ENCODE data around the gene KIRREL3.

The KIRREL3 gene

GRCh38 chr11:126440276-126440675 lies 560.3 kb downstream of the KIRREL3 start:
- H3K27ac Mint-ChIP-seq = no peak overlapping the region
- no peak overlapping the region for H3K4me3 Mint-ChIP-seq
- no peaks in the 10 kb centered on the region for H3K9me3 Mint-ChIP-seq
- peaks cover 6% of the 10 kb centered on the region for H3K4me1 Mint-ChIP-seq (ENCODE audit: low read depth)
- H3K27me3 Mint-ChIP-seq = peaks cover 26% of the 10 kb centered on the region
- DNase-seq = no peak
- no peaks in the 10 kb centered on the region for H3K36me3 Mint-ChIP-seq (ENCODE audit: low read depth)

GRCh38 chr11:126438691-126439090 lies 561.9 kb downstream of the KIRREL3 start:
- no peaks in the 10 kb centered on the region for H3K36me3 Mint-ChIP-seq (ENCODE audit: low read depth)

GRCh38 chr11:126438272-126438671 lies 562.3 kb downstream of the KIRREL3 start:
- no peak for DNase-seq
- Mint-ChIP-seq H3K4me1 (ENCODE audit: low read depth) (peaks cover 6% of the 10 kb centered on the region), H3K27ac (no peak overlapping the region), H3K4me3 (no peak overlapping the region), H3K9me3 (no peaks in the 10 kb centered on the region), H3K36me3 (ENCODE audit: low read depth) (no peaks in the 10 kb centered on the region), H3K27me3 (peaks cover 24% of the 10 kb centered on the region)

More at GRCh38 chr11:126438691-126439090, 561.9 kb downstream of the KIRREL3 start:
- Mint-ChIP-seq H3K4me3 (no peak overlapping the region), H3K27ac (no peak overlapping the region), H3K4me1 (ENCODE audit: low read depth) (peaks cover 6% of the 10 kb centered on the region), H3K9me3 (no peaks in the 10 kb centered on the region), H3K27me3 (peaks cover 26% of the 10 kb centered on the region)
- no peak for DNase-seq

- Mint-ChIP-seq H3K4me1 (ENCODE audit: low read depth) (peaks cover 6% of the 10 kb centered on the region), H3K27ac (no peak overlapping the region), H3K4me3 (no peak overlapping the region), H3K9me3 (no peaks in the 10 kb centered on the region), H3K27me3 (peaks cover 19% of the 10 kb centered on the region), H3K36me3 (ENCODE audit: low read depth) (no peaks in the 10 kb centered on the region)
- DNase-seq = no peak
These were observed 562.8 kb downstream of the KIRREL3 start for GRCh38 chr11:126437731-126438130.

GRCh38 chr11:126436209-126436755 lies 564.3 kb downstream of the KIRREL3 start:
- H3K36me3 Mint-ChIP-seq (ENCODE audit: low read depth) = no peaks in the 10 kb centered on the region
- H3K4me1 Mint-ChIP-seq (ENCODE audit: low read depth) = peaks cover 6% of the 10 kb centered on the region
- H3K4me3 Mint-ChIP-seq = no peak overlapping the region
- no peak for DNase-seq
- H3K27ac Mint-ChIP-seq = no peak overlapping the region
- peaks cover 9% of the 10 kb centered on the region for H3K27me3 Mint-ChIP-seq
- H3K9me3 Mint-ChIP-seq = no peaks in the 10 kb centered on the region

GRCh38 chr11:126434950-126435335 lies 565.6 kb downstream of the KIRREL3 start:
- H3K27ac Mint-ChIP-seq = no peak overlapping the region
- H3K36me3 Mint-ChIP-seq (ENCODE audit: low read depth) = no peaks in the 10 kb centered on the region
- H3K4me3 Mint-ChIP-seq = no peak overlapping the region
- H3K27me3 Mint-ChIP-seq = peaks cover 3% of the 10 kb centered on the region
- no peak for DNase-seq
- H3K4me1 Mint-ChIP-seq (ENCODE audit: low read depth) = no peaks in the 10 kb centered on the region
- no peaks in the 10 kb centered on the region for H3K9me3 Mint-ChIP-seq

GRCh38 chr11:126433989-126434949 lies 566.3 kb downstream of the KIRREL3 start:
- no peaks in the 10 kb centered on the region for H3K4me1 Mint-ChIP-seq (ENCODE audit: low read depth)
- no peak for DNase-seq
- no peak overlapping the region for H3K27ac Mint-ChIP-seq
- no peaks in the 10 kb centered on the region for H3K27me3 Mint-ChIP-seq
- H3K4me3 Mint-ChIP-seq = no peak overlapping the region
- H3K9me3 Mint-ChIP-seq = no peaks in the 10 kb centered on the region
- no peaks in the 10 kb centered on the region for H3K36me3 Mint-ChIP-seq (ENCODE audit: low read depth)

GRCh38 chr11:126433244-126433846 lies 567.2 kb downstream of the KIRREL3 start:
- Mint-ChIP-seq H3K4me1 (ENCODE audit: low read depth) (no peaks in the 10 kb centered on the region), H3K36me3 (ENCODE audit: low read depth) (no peaks in the 10 kb centered on the region), H3K27me3 (no peaks in the 10 kb centered on the region), H3K4me3 (no peak overlapping the region), H3K27ac (no peak overlapping the region), H3K9me3 (no peaks in the 10 kb centered on the region)
- DNase-seq = no peak

- Mint-ChIP-seq H3K4me1 (ENCODE audit: low read depth) (no peaks in the 10 kb centered on the region), H3K9me3 (no peaks in the 10 kb centered on the region), H3K27ac (no peak overlapping the region), H3K27me3 (no peaks in the 10 kb centered on the region), H3K36me3 (ENCODE audit: low read depth) (no peaks in the 10 kb centered on the region), H3K4me3 (no peak overlapping the region)
- no peak for DNase-seq
These were observed 568.0 kb downstream of the KIRREL3 start for GRCh38 chr11:126432525-126432924.

- no peaks in the 10 kb centered on the region for H3K36me3 Mint-ChIP-seq (ENCODE audit: low read depth)
- H3K27me3 Mint-ChIP-seq = no peaks in the 10 kb centered on the region
- no peaks in the 10 kb centered on the region for H3K9me3 Mint-ChIP-seq
- H3K4me1 Mint-ChIP-seq (ENCODE audit: low read depth) = no peaks in the 10 kb centered on the region
- no peak overlapping the region for H3K4me3 Mint-ChIP-seq
- H3K27ac Mint-ChIP-seq = no peak overlapping the region
- no peak for DNase-seq
These were observed 568.5 kb downstream of the KIRREL3 start for GRCh38 chr11:126432065-126432461.

GRCh38 chr11:126431401-126432064 lies 569.0 kb downstream of the KIRREL3 start:
- no peaks in the 10 kb centered on the region for H3K27me3 Mint-ChIP-seq
- H3K4me1 Mint-ChIP-seq (ENCODE audit: low read depth) = no peaks in the 10 kb centered on the region
- H3K36me3 Mint-ChIP-seq (ENCODE audit: low read depth) = no peaks in the 10 kb centered on the region
- no peaks in the 10 kb centered on the region for H3K9me3 Mint-ChIP-seq
- H3K27ac Mint-ChIP-seq = no peak overlapping the region
- DNase-seq = no peak
- H3K4me3 Mint-ChIP-seq = no peak overlapping the region

GRCh38 chr11:126430581-126431335 lies 569.8 kb downstream of the KIRREL3 start:
- no peaks in the 10 kb centered on the region for H3K27me3 Mint-ChIP-seq
- H3K4me3 Mint-ChIP-seq = no peak overlapping the region
- no peaks in the 10 kb centered on the region for H3K4me1 Mint-ChIP-seq (ENCODE audit: low read depth)
- no peak overlapping the region for H3K27ac Mint-ChIP-seq
- no peak for DNase-seq
- no peaks in the 10 kb centered on the region for H3K9me3 Mint-ChIP-seq
- no peaks in the 10 kb centered on the region for H3K36me3 Mint-ChIP-seq (ENCODE audit: low read depth)

- Mint-ChIP-seq H3K36me3 (ENCODE audit: low read depth) (no peaks in the 10 kb centered on the region), H3K27me3 (no peaks in the 10 kb centered on the region), H3K4me3 (no peak overlapping the region), H3K27ac (no peak overlapping the region), H3K4me1 (ENCODE audit: low read depth) (no peaks in the 10 kb centered on the region), H3K9me3 (no peaks in the 10 kb centered on the region)
- DNase-seq = no peak
These were observed 573.5 kb downstream of the KIRREL3 start for GRCh38 chr11:126426820-126427749.

Measured in activated T-cell treated with anti-CD3 and anti-CD28 coated beads, Interleukin-2, amount 50 U/mL, for 24 hours (primary cell).